HG03108 (cell line): ENCODE results near the gene RPN2.

Source experiments
- ATAC-seq: cut with Tn5 transposase; IDR thresholded peaks from one replicate; pipeline ENCODE4 v1.9.1; 2021; ENCODE audit warnings: moderate library complexity; ENCODE audit not compliant: unreplicated experiment

RPN2 gene

DNA sequence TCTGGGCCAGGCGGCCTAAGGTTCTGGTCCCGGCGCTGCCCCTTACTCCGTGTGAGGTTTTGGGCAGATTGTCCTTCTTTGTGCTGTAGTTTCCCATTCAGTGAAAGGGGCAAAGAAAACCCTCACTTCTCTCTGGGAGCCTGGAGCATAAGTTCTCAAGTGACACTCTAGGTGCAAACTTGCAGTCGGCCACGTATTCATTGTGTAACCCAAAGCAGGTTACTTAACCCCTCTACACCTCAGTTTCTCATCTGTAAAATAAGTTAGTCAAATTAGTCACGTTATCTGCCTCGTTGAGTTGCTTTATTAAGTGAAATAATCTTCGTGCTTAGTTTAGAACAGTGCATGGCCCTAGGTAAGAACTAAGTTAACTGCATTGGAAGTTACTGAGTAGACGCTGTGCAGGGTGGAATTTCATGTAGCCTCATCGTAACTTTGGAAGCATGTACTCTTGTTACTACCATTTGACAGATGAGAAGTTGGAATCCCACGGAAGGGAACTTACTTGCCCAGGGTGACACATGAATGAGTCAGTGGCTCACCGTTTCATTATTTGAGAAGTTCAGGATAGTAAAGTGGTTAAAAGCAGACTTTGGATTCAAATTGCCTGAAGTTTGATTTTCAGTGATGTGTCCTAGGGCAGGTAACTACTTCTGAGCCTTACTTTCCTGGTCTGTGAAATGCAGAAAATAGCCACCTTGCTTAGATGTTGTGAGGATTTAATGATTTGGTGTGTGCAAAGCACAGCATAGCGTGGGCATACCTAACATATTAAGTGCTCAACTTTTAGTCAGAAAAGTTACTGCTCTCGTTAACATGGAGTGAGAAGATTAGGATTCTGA, 774 bp downstream of the RPN2 start:
- ATAC-seq: no peak

DNA sequence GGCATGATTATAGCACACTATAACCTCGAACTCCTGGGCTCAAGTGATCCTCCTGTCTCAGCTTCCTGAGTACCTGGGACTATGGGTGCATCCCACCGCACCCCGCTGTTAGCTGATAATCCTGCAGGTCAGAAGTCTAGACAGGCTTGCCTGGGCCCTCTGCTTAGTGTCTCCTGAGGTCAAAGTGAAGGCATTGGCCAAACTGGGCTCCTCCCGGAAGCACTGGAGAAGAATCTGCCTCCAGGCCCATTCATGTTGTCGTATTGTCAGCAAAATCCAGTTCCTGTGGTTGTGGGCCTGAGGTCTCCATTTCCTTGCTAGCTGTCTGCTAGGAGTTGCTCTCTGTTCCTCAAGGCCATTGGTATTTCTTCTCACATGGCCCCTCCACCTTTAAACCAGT, 6.6 kb downstream of the RPN2 start:
- ATAC-seq: no peak

GRCh38 chr20:37188787-37189186, 9.7 kb downstream of the RPN2 start:
- ATAC-seq: no peak

- no peak for ATAC-seq
Measured at GRCh38 chr20:37189416-37190016, 10.4 kb downstream of the RPN2 start.

GRCh38 chr20:37190354-37191112, 11.4 kb downstream of the RPN2 start:
- ATAC-seq: no peak

GRCh38 chr20:37192137-37192854, 13.2 kb downstream of the RPN2 start:
- no peak for ATAC-seq

DNA sequence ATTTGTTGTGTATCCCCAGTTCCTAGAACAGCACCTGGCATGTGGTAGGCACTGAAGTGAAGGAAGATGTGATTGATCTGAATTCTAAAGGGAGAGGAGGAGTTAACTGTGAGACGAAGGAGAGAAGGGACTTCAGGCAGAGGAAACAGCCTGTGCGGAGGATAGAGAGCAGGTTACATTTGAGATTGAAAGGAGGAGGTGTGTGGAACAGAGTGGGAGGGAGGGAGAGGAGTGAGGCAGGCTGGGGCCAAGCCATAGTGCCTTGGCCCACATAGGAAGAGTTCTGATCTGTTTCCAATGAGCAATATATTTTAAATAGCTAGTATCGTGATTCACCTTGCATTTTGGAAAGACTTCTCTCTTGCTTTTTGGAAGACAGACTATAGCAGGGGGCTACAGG, 14.1 kb downstream of the RPN2 start:
- no peak for ATAC-seq

- no peak for ATAC-seq
Measured at GRCh38 chr20:37193821-37194220, 14.7 kb downstream of the RPN2 start.

DNA sequence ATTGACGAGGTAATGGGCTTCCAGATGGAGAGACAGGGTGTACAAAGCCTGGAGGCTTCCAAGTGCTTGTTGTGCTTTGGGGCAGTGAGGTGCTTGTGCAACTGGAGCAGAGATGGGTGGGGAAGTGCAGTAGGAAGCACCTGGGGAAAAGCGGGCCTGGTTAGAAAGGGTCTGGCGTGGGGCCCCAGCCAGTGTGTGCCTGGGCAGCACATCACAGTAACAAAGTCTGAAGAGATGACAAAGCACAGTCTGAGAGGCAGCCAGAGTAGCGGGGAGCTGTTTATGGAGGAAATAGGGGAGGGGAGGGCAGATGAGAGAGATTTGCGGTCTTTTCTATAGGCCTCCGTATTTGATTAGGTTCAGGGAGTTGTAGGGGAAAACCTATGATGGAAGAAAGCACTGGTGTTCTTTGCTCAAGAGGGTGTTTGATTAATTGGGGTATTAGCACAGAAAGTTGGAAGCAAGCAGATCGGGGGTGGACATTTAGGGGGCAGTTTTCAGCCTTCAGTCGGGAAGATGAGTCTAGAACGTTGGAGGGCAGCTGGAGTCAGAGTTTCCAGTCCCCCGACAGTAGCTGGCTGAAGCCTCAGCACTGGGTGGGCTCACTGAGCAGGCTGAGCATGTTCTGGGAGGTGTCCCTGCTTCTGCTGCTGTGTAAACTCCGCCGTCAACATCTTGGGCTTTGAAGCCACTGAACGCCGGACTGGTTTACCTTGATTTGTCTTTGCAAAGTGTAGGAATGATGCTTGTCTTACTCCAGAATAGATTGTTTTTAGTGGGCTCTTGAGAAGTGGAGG, 15.7 kb downstream of the RPN2 start:
- no peak for ATAC-seq

DNA sequence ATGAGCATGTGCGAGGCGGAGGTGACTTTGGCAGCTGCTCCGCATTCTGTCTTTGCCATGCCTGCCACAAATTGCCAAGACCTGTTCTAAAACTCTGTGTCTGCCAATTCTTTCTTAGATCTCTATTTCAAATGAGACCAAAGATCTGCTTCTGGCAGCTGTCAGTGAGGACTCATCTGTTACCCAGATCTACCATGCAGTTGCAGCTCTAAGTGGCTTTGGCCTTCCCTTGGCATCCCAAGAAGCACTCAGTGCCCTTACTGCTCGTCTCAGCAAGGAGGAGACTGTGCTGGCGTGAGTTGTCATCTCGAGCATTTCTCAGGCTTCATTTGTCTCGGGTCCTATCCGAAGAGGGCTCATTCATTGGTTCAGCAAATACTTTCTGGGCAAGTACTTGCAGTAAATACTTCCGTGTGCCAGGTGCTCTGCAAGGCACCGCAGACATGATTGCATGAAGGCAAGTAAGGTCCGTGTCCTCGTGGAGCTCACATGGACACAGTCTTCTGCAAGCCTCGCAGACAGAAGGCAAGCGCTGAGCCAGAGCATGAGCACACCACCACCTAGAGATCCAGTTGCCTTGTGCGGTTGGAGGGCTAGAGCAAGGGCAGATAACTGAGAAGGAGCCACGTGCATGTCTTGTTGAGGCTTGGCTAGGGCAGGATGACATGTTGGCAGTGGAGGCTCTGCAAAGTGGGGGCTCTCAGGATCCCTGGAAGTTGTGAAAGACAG, 20.0 kb downstream of the RPN2 start:
- no peak for ATAC-seq

GRCh38 chr20:37200376-37200775, 21.2 kb downstream of the RPN2 start:
- no peak for ATAC-seq

GRCh38 chr20:37200926-37201826, 22.0 kb downstream of the RPN2 start:
- no peak for ATAC-seq

DNA sequence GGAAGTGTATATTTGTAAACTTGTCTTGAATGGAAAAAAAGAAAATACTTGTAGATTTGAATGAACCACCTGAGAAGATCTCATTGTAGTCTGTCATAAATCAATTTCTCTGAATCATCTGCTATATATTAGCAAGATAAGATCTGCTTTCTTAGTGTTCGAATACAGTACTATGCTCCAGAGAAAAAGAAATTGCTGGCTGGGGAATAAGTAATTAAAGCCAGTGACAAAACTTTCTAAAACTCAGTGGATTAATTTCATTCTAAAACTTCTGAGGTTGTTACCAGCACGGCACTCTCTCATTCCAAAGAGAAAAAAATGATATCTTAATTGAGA, 22.7 kb downstream of the RPN2 start:
- ATAC-seq: no peak

DNA sequence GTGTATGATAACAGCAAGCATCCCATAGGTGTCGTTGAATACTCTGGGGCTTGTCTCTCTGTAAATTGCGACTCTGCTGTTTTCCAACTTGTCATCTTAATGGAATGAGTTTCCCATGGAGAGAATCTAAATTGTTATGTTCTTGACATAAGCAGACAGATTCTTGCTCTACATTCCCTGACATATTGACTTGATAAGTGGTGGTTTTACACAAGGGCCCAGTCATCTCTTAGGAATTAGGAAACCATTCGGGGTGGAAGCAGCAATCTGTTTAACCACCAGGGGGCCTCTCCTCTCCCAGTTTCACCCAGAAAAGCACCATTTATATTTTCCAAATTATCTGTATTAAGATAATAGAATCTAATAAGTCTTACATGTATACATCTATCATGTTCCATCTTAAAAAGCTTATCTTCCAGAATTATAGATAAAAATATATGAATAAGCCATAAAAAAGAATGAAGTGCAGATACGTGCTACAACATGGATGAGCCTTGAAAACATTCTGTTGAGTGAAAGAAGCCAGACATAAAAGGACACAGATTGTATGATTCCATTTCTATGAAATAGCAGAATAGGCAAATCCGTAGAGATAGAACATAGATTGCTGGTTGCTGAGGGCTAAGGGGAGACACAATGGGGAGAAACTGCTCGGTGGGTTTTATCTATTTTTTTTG, 23.3 kb downstream of the RPN2 start:
- ATAC-seq: no peak

GRCh38 chr20:37204056-37204455, 24.9 kb downstream of the RPN2 start:
- no peak for ATAC-seq

GRCh38 chr20:37205130-37205529, 26.0 kb downstream of the RPN2 start:
- ATAC-seq: no peak

DNA sequence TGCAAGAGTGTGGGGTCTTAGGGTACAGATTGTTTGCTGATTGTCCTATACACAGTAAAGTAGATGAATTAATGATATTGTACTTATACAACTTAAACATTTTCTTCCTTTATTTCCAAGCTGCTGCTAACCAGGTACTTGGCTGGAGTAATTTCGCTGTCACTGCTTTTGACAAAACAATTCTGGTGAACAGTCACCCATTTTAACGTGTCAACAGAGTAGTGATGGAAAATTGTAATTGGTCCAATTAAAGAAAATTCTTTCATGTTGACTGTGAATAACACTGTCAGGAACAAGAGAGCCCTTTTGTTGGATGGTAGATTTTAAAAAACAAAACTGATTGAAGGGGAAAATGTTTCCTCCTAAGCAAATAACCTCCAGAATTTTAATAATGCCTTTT, 26.7 kb downstream of the RPN2 start:
- ATAC-seq: no peak

- ATAC-seq: no peak
Measured at GRCh38 chr20:37207171-37207570, 28.0 kb downstream of the RPN2 start.
